Measurements from ENCODE around the gene FBP1.
"Not testable (repeated sequence)": the region's sequence is repeated elsewhere in the genome, so short reads cannot be mapped to it uniquely, and the experiment has no call there.

Gene FBP1

DNA sequence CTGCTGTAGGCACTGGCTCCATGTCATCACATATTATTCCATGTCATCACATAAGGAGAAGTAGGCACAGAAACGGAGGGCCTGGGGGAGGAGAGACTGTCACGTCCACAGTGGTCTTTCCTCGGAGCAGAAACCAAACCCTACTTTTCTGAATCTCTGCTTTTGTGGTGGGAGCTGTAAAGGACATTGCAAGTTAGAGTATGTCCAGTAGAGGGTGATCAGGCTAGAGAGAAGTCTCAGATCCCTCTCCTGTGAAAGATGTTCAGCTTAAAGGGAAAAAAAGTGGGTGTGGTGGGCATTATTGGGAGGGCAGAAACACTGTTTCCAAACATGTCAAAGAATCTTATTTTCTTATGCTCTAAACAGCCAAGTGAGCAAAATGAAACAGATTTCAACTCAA lies 26.3 kb downstream of the FBP1 start:
- DNase-seq (ENCODE audit: low read depth), result peak; percentile 3

DNA sequence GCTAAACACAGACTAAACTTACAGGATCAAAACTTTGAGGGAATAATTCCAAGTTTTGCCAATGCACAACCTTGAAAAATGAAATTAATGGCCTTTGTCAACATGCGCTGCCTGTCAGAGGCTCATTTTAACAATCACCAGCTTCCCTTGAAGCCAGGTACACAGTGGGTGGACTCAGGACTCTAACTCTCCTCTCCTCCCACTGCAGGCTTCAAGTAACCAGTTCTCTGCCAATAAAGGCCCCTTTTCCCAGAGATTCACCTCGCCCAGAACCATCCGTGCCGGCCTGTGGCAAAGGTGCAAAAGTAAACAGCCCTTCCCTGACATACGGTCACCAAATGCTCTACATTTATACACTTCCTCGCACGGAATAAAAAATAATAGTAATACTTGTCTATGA lies 27.2 kb downstream of the FBP1 start:
- DNase-seq (ENCODE audit: low read depth), result no peak

- DNase-seq (ENCODE audit: low read depth), result no peak
Observed at GRCh38 chr9:94611638-94612068, 27.7 kb downstream of the FBP1 start.

GRCh38 chr9:94610181-94610606 lies 29.1 kb downstream of the FBP1 start:
- DNase-seq (ENCODE audit: low read depth), result no peak

GRCh38 chr9:94607423-94607691 lies 32.0 kb downstream of the FBP1 start:
- DNase-seq (ENCODE audit: low read depth), result no peak

- DNase-seq (ENCODE audit: low read depth), result no peak
Observed at GRCh38 chr9:94606646-94607422, 32.5 kb downstream of the FBP1 start.

- peak; percentile 86 for DNase-seq (ENCODE audit: low read depth)
Observed at GRCh38 chr9:94603259-94604160, 35.8 kb downstream of the FBP1 start.

DNA sequence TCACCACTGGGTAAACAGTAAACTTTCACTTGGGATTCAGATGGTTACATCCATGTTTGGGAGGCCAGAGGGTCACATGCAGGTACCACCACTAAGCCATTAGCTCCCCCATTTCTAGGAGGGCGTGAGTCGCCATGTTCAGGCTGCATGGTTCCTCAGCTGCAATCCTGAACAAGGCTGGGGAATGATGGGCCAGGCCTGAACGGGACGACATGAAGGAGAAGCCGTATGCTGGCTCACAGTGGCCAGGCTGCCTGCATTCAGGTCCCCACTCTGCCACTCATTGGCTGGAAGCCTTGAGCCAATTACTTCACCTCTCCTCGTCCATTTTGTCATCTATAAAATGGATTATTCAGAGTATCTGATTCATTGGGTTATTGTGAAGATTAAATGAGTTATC lies 36.7 kb downstream of the FBP1 start:
- DNase-seq (ENCODE audit: low read depth), result no peak

- no peak for DNase-seq (ENCODE audit: low read depth)
Observed at GRCh38 chr9:94600715-94601114, 38.6 kb downstream of the FBP1 start.

- no peak for DNase-seq (ENCODE audit: low read depth)
Observed at GRCh38 chr9:94600258-94600657, 39.1 kb downstream of the FBP1 start.

DNA sequence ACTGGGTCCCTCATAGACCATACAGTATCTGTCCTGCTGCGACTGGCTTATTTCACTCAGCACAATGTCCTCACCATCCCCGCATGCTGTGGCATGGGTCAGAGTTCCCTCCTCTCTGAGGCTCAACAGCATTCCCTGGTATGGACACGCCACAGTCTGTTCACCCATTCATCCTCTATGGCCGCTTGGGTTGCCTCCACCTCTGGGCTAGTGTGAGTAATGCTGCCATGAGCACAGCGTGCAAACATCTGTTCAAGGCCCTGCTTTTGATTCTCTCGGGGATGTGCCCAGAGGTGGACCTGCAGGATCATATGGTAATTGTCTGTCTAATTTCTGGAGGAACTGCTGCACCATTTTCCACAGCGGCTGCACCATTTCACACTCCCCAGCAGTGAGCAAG lies 40.2 kb downstream of the FBP1 start:
- DNase-seq (ENCODE audit: low read depth), result no peak

DNA sequence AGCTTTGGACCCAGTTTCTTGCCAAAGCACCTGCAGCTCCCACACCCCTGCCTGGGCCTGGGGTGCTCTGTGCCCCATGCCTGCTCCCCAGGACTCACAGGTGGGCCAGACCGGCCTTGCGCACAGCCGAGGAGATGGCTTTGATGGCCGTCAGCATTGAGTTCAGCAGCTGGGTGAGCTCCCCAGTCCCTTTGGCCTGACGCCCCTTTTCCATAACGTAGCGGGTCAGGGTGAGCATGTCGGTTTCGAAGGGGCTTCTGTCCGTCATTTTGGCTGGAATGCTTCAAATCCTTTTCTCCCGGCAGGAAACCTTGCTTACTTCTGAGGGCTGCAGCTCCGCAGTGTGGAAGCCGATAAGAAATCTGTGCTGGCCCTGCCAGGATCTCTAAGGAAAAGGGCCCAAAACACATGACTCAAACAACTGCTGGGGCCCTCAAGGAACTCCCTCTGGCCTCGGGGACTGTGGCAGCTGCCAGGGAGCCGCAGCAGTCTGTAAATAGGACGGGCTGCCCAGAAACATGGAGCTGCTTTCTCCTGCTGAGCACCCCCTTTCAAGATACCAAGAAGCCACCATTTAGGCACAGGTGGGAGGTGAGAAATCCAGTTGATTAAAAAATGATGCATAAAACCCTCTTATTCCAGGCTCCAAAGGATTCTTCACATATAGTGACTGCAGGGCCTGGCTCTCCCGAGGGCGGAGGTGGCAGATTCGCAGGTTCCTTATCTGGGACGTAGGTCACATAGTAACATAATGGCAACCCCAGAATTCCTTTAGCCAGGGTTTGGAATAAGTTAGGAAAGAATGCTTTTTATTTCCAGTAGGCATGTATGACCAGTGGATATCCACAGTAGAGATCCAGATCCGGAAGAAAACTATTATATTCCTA lies 45.6 kb downstream of the FBP1 start, which contains the start of gene FBP2:
Gene FBP2, minus strand, starts transcription at position 366 of the 887 bp plus-strand sequence. Its CDS starts 98 bp downstream, at position 268.
- DNase-seq (ENCODE audit: low read depth), result no peak

DNA sequence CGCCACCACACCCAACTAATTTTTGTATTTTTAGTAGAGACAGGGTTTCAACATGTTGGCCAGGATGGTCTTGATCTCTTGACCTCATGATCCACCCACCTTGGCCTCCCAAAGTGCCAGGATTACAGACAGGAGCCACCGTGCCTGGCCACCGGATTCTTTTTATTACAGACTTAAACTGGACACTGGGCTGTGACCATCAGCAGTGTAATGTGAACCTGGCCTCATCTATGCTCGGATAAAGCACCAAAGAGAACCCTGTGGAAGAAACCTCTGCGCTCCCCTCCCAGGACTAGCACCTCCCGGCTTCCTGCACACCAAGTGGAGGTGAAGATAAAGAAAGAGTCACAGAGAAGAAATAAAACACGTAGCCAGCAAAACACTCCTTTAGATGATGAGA lies 46.6 kb downstream of the FBP1 start:
- DNase-seq (ENCODE audit: low read depth), result not testable (repeated sequence)

DNA sequence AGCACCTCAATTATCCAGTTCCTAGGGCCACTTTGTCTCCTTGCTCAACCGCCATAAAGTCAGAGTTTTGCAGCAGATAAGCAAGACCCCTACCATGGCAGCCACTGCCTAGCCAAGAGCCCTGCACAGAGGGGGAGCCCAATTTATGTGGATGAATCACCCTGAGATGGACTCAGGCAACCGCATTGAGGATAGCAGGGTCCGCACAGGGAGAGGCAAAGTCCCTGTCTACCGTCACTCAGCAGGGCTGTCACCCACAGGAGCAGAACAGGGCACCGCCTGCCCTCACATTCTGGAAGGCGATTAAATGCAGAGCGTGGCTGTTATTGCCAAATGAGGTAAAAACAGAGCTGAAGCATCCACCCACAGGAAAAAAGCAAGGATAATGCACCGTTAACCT lies 47.4 kb downstream of the FBP1 start:
- no peak for DNase-seq (ENCODE audit: low read depth)

DNA sequence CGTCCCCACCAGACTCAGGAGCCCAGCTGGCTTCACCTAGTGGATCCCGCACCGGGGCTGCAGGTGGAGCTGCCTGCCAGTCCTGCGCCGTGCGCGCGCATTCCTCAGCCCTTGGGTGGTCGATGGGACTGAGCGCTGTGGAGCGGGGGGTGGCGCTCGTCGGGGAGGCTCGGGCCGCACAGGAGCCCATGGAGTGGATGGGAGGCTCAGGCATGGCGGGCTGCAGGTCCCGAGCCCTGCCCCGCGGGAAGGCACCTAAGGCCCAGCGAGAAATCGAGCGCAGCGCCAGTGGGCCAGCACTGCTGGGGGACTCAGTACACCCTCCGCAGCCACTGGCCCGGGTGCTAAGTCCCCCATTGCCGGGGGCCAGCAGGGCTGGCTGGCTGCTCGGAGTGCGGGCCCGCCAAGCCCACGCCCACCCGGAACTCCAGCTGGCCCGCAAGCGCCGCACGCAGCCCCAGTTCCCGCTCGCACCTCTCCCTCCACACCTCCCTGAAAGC lies 48.2 kb downstream of the FBP1 start:
- not testable (repeated sequence) for DNase-seq (ENCODE audit: low read depth)

DNA sequence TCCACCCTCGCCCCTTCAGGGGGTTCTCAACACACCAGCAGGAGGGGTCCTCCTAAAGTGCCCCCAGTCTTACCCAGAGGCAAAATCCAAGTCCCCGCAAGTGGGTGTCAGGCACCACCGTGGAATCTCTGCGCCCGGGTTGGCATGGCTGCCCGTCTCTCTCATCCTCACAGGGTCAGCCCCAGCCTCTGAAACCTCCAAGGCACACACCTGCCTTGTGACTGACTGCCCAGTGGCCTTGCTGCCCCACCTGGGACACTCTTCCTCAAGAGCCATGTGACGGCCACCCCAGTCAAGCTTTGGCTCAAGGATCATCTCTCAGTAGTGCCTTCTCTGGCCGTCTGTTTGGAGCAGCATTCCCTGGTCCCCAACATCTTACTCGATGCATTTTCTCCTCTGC lies 50.6 kb downstream of the FBP1 start:
- DNase-seq (ENCODE audit: low read depth), result no peak

GRCh38 chr9:94586814-94587213 lies 52.5 kb downstream of the FBP1 start:
- DNase-seq (ENCODE audit: low read depth), result peak; percentile 64

DNA sequence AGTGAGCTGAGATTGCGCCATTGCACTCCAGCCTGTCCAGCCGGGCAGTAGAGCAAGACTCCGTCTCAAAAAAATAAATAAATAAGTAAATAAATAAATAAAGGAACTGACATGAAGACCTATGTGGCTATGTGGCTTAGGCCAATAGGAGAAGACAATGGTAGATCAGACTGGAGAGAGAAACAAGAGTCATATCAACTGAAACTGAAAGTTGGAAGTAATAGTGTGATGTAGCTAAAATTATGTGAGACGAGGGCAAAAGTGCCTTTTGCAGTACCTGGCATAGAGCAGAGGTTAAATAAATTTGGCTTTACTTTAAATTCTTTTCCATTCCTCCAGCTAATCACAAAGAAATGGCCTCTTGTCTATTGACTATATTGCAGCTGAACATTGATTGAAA lies 53.0 kb downstream of the FBP1 start:
- DNase-seq (ENCODE audit: low read depth), result peak; percentile 21

DNA sequence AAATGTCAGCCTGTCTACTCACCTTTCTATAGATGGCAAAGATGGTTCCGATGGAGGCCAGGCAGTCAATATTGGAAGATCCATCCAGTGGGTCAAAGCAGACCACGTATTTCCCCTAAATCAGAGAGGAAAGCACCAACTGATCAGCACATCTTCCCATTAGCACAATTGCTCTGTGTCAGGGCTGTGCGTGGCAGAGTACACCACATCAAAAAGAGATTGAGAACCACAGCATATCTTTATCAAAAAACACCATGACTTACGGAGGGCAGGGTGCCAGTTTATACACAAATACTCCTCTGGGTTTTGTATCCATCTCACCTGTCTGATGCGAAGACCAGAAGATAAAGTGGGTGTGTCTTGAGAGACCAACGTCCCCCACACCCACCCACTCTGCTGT lies 54.8 kb downstream of the FBP1 start:
- DNase-seq (ENCODE audit: low read depth), result no peak

GRCh38 chr9:94581728-94582127 lies 57.6 kb downstream of the FBP1 start:
- DNase-seq (ENCODE audit: low read depth), result no peak

DNA sequence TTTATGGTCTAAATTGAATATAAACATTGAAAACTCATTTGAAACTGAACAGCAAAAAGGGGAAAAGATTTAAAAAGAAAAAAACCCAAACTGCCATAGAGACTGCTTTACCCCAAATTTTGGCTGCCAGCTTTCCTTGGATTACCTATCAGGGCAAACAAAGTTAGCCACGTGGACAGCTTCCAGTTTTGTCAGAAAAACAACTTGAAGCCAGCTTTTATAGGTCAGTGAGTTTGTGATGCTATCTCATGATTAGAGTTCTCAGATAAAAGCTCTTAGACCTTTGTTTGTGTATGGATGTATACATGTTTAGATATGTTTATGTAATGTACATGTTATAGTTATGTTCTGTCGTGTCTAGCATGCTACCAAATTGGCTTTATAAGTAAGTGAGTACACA lies 61.7 kb downstream of the FBP1 start:
- DNase-seq (ENCODE audit: low read depth), result no peak

DNA sequence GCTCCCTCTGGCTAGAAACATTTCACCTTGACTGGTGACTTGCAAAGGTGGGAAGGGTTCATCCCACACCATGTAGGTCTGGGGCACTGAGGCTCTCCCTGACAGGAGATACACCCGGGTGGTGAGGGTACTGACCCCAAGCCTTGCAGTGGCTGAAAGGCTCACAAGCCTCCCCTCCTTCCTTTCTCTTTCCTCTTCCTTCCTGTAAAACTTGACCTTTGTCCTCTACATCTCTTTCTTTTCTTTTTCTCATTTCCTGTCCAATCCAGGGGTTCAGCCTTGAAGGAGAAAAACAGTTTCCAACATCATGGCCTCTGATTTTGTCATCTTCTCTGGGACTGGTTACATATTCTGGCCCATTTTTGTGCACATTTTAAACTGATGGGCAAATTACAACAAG lies 62.3 kb downstream of the FBP1 start:
- no peak for DNase-seq (ENCODE audit: low read depth)

Measured in iris pigment epithelial cell (primary cell).